Measurements from ENCODE around the gene KCNAB2.
"Not testable (repeated sequence)": the region's sequence is repeated elsewhere in the genome, so short reads cannot be mapped to it uniquely, and the experiment has no call there.

Gene KCNAB2

GRCh38 chr1:6012529-6013318 lies 33.0 kb upstream of the KCNAB2 start:
- Histone ChIP-seq H3K4me3 (replicated peaks; ENCODE audit: low read depth, low read length) (no peak overlapping the region), H3K27me3 (replicated peaks; ENCODE audit: control insufficient read depth, insufficient read depth, low read length) (no peaks in the 10 kb centered on the region), H3K36me3 (ENCODE audit: control insufficient read depth, insufficient read depth, low read length) (peaks cover 7% of the 10 kb centered on the region)
- DNase-seq (ENCODE audit: extremely low read depth, insufficient read length), result no peak
- TF ChIP-seq CTCF (IDR thresholded peaks at IDR 0.05; ENCODE audit: insufficient read depth, low read length, poor library complexity, severe bottlenecking), result no peak

- Histone ChIP-seq H3K27me3 (replicated peaks; ENCODE audit: control insufficient read depth, insufficient read depth, low read length) (no peaks in the 10 kb centered on the region), H3K4me3 (replicated peaks; ENCODE audit: low read depth, low read length) (no peak overlapping the region), H3K36me3 (ENCODE audit: control insufficient read depth, insufficient read depth, low read length) (peaks cover 7% of the 10 kb centered on the region)
- no peak for DNase-seq (ENCODE audit: extremely low read depth, insufficient read length)
- no peak for TF ChIP-seq CTCF (IDR thresholded peaks at IDR 0.05; ENCODE audit: insufficient read depth, low read length, poor library complexity, severe bottlenecking)
Measured at GRCh38 chr1:6013491-6013890, 32.2 kb upstream of the KCNAB2 start.

GRCh38 chr1:6014130-6014999 lies 31.3 kb upstream of the KCNAB2 start:
- no peak for TF ChIP-seq CTCF (IDR thresholded peaks at IDR 0.05; ENCODE audit: insufficient read depth, low read length, poor library complexity, severe bottlenecking)
- Histone ChIP-seq H3K27me3 (replicated peaks; ENCODE audit: control insufficient read depth, insufficient read depth, low read length) (no peaks in the 10 kb centered on the region), H3K4me3 (replicated peaks; ENCODE audit: low read depth, low read length) (no peak overlapping the region), H3K36me3 (ENCODE audit: control insufficient read depth, insufficient read depth, low read length) (peaks cover 1% of the 10 kb centered on the region)
- DNase-seq (ENCODE audit: extremely low read depth, insufficient read length), result no peak

- DNase-seq (ENCODE audit: extremely low read depth, insufficient read length), result no peak
- H3K27me3 ChIP-seq (replicated peaks; ENCODE audit: control insufficient read depth, insufficient read depth, low read length), result no peaks in the 10 kb centered on the region
- peaks cover 1% of the 10 kb centered on the region for H3K36me3 ChIP-seq (ENCODE audit: control insufficient read depth, insufficient read depth, low read length)
- no peak overlapping the region for H3K4me3 ChIP-seq (replicated peaks; ENCODE audit: low read depth, low read length)
- no peak for TF ChIP-seq CTCF (IDR thresholded peaks at IDR 0.05; ENCODE audit: insufficient read depth, low read length, poor library complexity, severe bottlenecking)
Measured at GRCh38 chr1:6016191-6016865, 29.4 kb upstream of the KCNAB2 start.

- not testable (repeated sequence) for DNase-seq (ENCODE audit: extremely low read depth, insufficient read length); H3K4me3 ChIP-seq (replicated peaks; ENCODE audit: low read depth, low read length); H3K36me3 ChIP-seq (ENCODE audit: control insufficient read depth, insufficient read depth, low read length); H3K27me3 ChIP-seq (replicated peaks; ENCODE audit: control insufficient read depth, insufficient read depth, low read length)
Measured at GRCh38 chr1:6017654-6018053, 28.0 kb upstream of the KCNAB2 start.
